GM21367 (cell line): ENCODE data around the gene EEF1AKMT2.

Experiments
- ATAC-seq: cut with Tn5 transposase; IDR thresholded peaks from one replicate; pipeline ENCODE4 v1.9.1; 2021; ENCODE audit not compliant: unreplicated experiment

The EEF1AKMT2 gene

GRCh38 chr10:124723826-124724225, 67.9 kb downstream of the EEF1AKMT2 start:
- ATAC-seq = no peak

- ATAC-seq = peak; percentile 69
Observed at GRCh38 chr10:124722798-124723783, 68.6 kb downstream of the EEF1AKMT2 start.

- ATAC-seq = no peak
Observed at GRCh38 chr10:124721330-124722045, 70.2 kb downstream of the EEF1AKMT2 start.

GRCh38 chr10:124719213-124719851, 72.4 kb downstream of the EEF1AKMT2 start:
- ATAC-seq = peak; percentile 31

GRCh38 chr10:124717911-124718741, 73.6 kb downstream of the EEF1AKMT2 start:
- ATAC-seq = peak; percentile 54

GRCh38 chr10:124717041-124717757, 74.5 kb downstream of the EEF1AKMT2 start:
- ATAC-seq = no peak

- ATAC-seq = no peak
Observed at GRCh38 chr10:124716369-124716768, 75.3 kb downstream of the EEF1AKMT2 start.

- ATAC-seq = no peak
Observed at GRCh38 chr10:124715439-124715838, 76.2 kb downstream of the EEF1AKMT2 start.

- no peak for ATAC-seq
Observed at GRCh38 chr10:124713679-124714255, 77.9 kb downstream of the EEF1AKMT2 start.

- ATAC-seq = no peak
Observed at GRCh38 chr10:124712704-124713407, 78.8 kb downstream of the EEF1AKMT2 start.

- ATAC-seq = no peak
Observed at GRCh38 chr10:124711145-124711544, 80.5 kb downstream of the EEF1AKMT2 start.

- no peak for ATAC-seq
Observed at GRCh38 chr10:124710266-124710881, 81.3 kb downstream of the EEF1AKMT2 start.

- no peak for ATAC-seq
Observed at GRCh38 chr10:124709861-124710260, 81.8 kb downstream of the EEF1AKMT2 start.

- no peak for ATAC-seq
Observed at GRCh38 chr10:124708922-124709520, 82.7 kb downstream of the EEF1AKMT2 start.

GRCh38 chr10:124708246-124708779, 83.4 kb downstream of the EEF1AKMT2 start:
- ATAC-seq = no peak
